Neuronal stem cell (in vitro differentiated cells): ENCODE results near the gene PHF12.

ENCODE experiments used
- DNase-seq: peaks from one replicate; pipeline ENCODE4 v3.0.0-alpha.2; 2013; ENCODE audit warnings: low spot score
- H2AFZ ChIP-seq: one replicate; pipeline ENCODE4 v1.6.1; 2013; ENCODE audit warnings: mild to moderate bottlenecking, low read length, inconsistent platforms
- H2AK5ac ChIP-seq: 2 replicates; pipeline ENCODE4 v1.6.1; 2013; ENCODE audit warnings: low read depth, mild to moderate bottlenecking, inconsistent platforms, low read length, moderate library complexity, mixed read lengths
- H2BK120ac ChIP-seq: 2 replicates; pipeline ENCODE4 v1.6.1; 2013; ENCODE audit warnings: low read depth, mild to moderate bottlenecking, inconsistent platforms, low read length, moderate library complexity, mixed read lengths
- H2BK12ac ChIP-seq: one replicate; pipeline ENCODE4 v1.6.1; 2013; ENCODE audit warnings: low read length, inconsistent platforms
- H2BK15ac ChIP-seq: 2 replicates; pipeline ENCODE4 v1.6.1; 2013; ENCODE audit warnings: mild to moderate bottlenecking, low read length, inconsistent platforms, mixed read lengths
- H2BK5ac ChIP-seq: one replicate; pipeline ENCODE4 v1.6.1; 2013; ENCODE audit warnings: inconsistent platforms, mild to moderate bottlenecking, low read length, moderate library complexity
- H3K14ac ChIP-seq: one replicate; pipeline ENCODE4 v1.6.1; 2013; ENCODE audit warnings: low read length, inconsistent platforms
- H3K18ac ChIP-seq: 2 replicates; pipeline ENCODE4 v1.6.1; 2013; ENCODE audit warnings: low read length, inconsistent platforms
- H3K23ac ChIP-seq: 2 replicates; pipeline ENCODE4 v1.6.1; 2013; ENCODE audit warnings: low read depth, mild to moderate bottlenecking, mixed read lengths, low read length, inconsistent platforms; ENCODE audit not compliant: poor library complexity
- H3K27ac ChIP-seq: replicated peaks from 3 replicates; pipeline ENCODE4 v1.5.1; 2013; ENCODE audit warnings: low read length, inconsistent platforms
- H3K27me3 ChIP-seq, 3 experiments: 2 replicates each; pipeline ENCODE4 v1.6.1; 2013; ENCODE audit warnings: low read length in 3 of 3, mild to moderate bottlenecking in 2 of 3, inconsistent platforms in 1 of 3, low read depth in 1 of 3, mixed read lengths in 1 of 3, moderate library complexity in 1 of 3; ENCODE audit not compliant: control insufficient read depth in 3 of 3, insufficient read depth in 3 of 3
- H3K36me3 ChIP-seq, 2 donors: replicated peaks in 1 of 2; 2 replicates each; pipeline ENCODE4 v1.6.1; 2013; ENCODE audit warnings: low read length in 2 of 2; ENCODE audit not compliant: control insufficient read depth in 2 of 2, insufficient read depth in 2 of 2
- H3K4ac ChIP-seq: 2 replicates; pipeline ENCODE4 v1.6.1; 2013; ENCODE audit warnings: inconsistent platforms, mild to moderate bottlenecking, low read length, moderate library complexity
- H3K4me1 ChIP-seq, 2 donors: 1 replicate in 1 of 2; 2 replicates in 1 of 2; pipeline ENCODE4 v1.6.1; 2013; ENCODE audit warnings: low read length in 2 of 2, low read depth in 1 of 2; ENCODE audit not compliant: control insufficient read depth in 2 of 2, insufficient read depth in 1 of 2
- H3K4me2 ChIP-seq: one replicate; pipeline ENCODE4 v1.6.1; 2013; ENCODE audit warnings: mild to moderate bottlenecking, low read length, inconsistent platforms; ENCODE audit not compliant: insufficient read depth, poor library complexity, severe bottlenecking
- H3K4me3 ChIP-seq, 2 donors: 2 replicates each; pipeline ENCODE4 v1.5.1; 2013; ENCODE audit warnings: low read length in 2 of 2, mild to moderate bottlenecking in 2 of 2, inconsistent platforms in 1 of 2, moderate library complexity in 1 of 2
- H3K79me1 ChIP-seq: one replicate; pipeline ENCODE4 v1.6.1; 2013; ENCODE audit warnings: low read depth, mild to moderate bottlenecking, inconsistent platforms, low read length, moderate library complexity
- H3K9ac ChIP-seq: one replicate; pipeline ENCODE4 v1.6.1; 2013; ENCODE audit warnings: mild to moderate bottlenecking, low read depth, low read length, inconsistent platforms; ENCODE audit not compliant: poor library complexity
- H3K9me3 ChIP-seq, 2 donors: replicated peaks in 1 of 2; 2 replicates each; pipeline versions ENCODE3 to v1.6.1; 2013; ENCODE audit warnings: low read length in 2 of 2, mild to moderate bottlenecking in 2 of 2, inconsistent platforms in 1 of 2, low read depth in 1 of 2, mixed read lengths in 1 of 2, moderate library complexity in 1 of 2; ENCODE audit not compliant: control insufficient read depth in 2 of 2, insufficient read depth in 1 of 2
- H4K8ac ChIP-seq: one replicate; pipeline ENCODE4 v1.6.1; 2013; ENCODE audit warnings: low read depth, mild to moderate bottlenecking, inconsistent platforms, low read length, moderate library complexity
- H4K91ac ChIP-seq: one replicate; pipeline ENCODE4 v1.6.1; 2013; ENCODE audit warnings: low read length, low read depth, mild to moderate bottlenecking, inconsistent platforms; ENCODE audit not compliant: poor library complexity
- WGBS, 2 donors: extraction: QIAGEN DNeasy Blood & Tissue Kit; methylation state at CpG; one replicate each; pipeline ENCODE4 v1.1.7; 2013; ENCODE audit warnings: missing lambda C conversion rate in 2 of 2, mixed read lengths in 1 of 2; ENCODE audit not compliant: insufficient read length in 2 of 2, insufficient replicate concordance in 1 of 2; ENCODE audit errors: extremely low coverage in 2 of 2; 5-methylcytosine and 5-hydroxymethylcytosine counted together

Gene PHF12

GRCh38 chr17:28948873-28949184 lies 2.5 kb downstream of the PHF12 start:
- Histone ChIP-seq H2BK15ac (no peak overlapping the region), H3K4me3 (peak overlapping the region; percentile 89 to 96), H2AK5ac (no peak overlapping the region), H3K79me1 (peaks cover 8% of the 10 kb centered on the region), H4K91ac (no peak overlapping the region), H3K27ac (peak overlapping the region; percentile 86), H4K8ac (no peak overlapping the region), H3K36me3 (peaks cover 0 to 46% of the 10 kb centered on the region in 2 donors), H3K4ac (no peak overlapping the region), H3K18ac (peak overlapping the region; percentile 81), H3K4me1 (peaks cover 4 to 10% of the 10 kb centered on the region in 2 donors), H2BK5ac (peak overlapping the region; percentile 79), H3K27me3 (no peaks in the 10 kb centered on the region), H3K9me3 (no peaks in the 10 kb centered on the region), H2AFZ (peak overlapping the region; percentile 65), H2BK120ac (no peak overlapping the region), H3K23ac (no peak overlapping the region), H2BK12ac (no peak overlapping the region), H3K4me2 (peak overlapping the region; percentile 91), H3K14ac (no peak overlapping the region), H3K9ac (peak overlapping the region; percentile 85)
- no CpG with 5 or more reads among the region's 15 CpGs for WGBS, 2 donors
- peak; percentile 58 for DNase-seq

GRCh38 chr17:28948342-28948741 lies 3.0 kb downstream of the PHF12 start:
- no peak overlapping the region for H2BK5ac ChIP-seq
- no peak overlapping the region for H2AFZ ChIP-seq
- H3K4ac ChIP-seq: no peak overlapping the region
- no peak overlapping the region for H4K91ac ChIP-seq
- H3K9me3 ChIP-seq: peaks cover 0 to 4% of the 10 kb centered on the region in 2 donors
- H3K23ac ChIP-seq: no peak overlapping the region
- H3K27me3 ChIP-seq: no peaks in the 10 kb centered on the region
- H3K4me1 ChIP-seq: peaks cover 4 to 10% of the 10 kb centered on the region in 2 donors
- H3K18ac ChIP-seq: no peak overlapping the region
- peaks cover 0 to 51% of the 10 kb centered on the region in 2 donors for H3K36me3 ChIP-seq
- no peak overlapping the region for H2BK15ac ChIP-seq
- no peak overlapping the region for H3K14ac ChIP-seq
- H3K4me2 ChIP-seq: peak overlapping the region; percentile 91
- peaks cover 8% of the 10 kb centered on the region for H3K79me1 ChIP-seq
- peak overlapping the region; percentile 86 for H3K27ac ChIP-seq
- H2BK120ac ChIP-seq: no peak overlapping the region
- no CpG with 5 or more reads among the region's 4 CpGs for WGBS, 2 donors
- H4K8ac ChIP-seq: no peak overlapping the region
- no peak for DNase-seq
- no peak overlapping the region for H2AK5ac ChIP-seq
- no peak overlapping the region for H3K9ac ChIP-seq
- peak overlapping the region; percentile 89 to 96 for H3K4me3 ChIP-seq
- H2BK12ac ChIP-seq: no peak overlapping the region

- no peak overlapping the region for H2BK120ac ChIP-seq
- H3K4me3 ChIP-seq: no peak overlapping the region
- H3K9me3 ChIP-seq: peaks cover 0 to 4% of the 10 kb centered on the region in 2 donors
- no peak overlapping the region for H3K4ac ChIP-seq
- peaks cover 0 to 58% of the 10 kb centered on the region in 2 donors for H3K36me3 ChIP-seq
- H3K4me2 ChIP-seq: no peak overlapping the region
- H3K9ac ChIP-seq: no peak overlapping the region
- H3K18ac ChIP-seq: no peak overlapping the region
- no peak overlapping the region for H4K8ac ChIP-seq
- no peak overlapping the region for H2BK12ac ChIP-seq
- no peak overlapping the region for H2BK5ac ChIP-seq
- no peak overlapping the region for H2AK5ac ChIP-seq
- H2AFZ ChIP-seq: no peak overlapping the region
- no peak overlapping the region for H4K91ac ChIP-seq
- H3K27me3 ChIP-seq: no peaks in the 10 kb centered on the region
- no peak overlapping the region for H3K23ac ChIP-seq
- H3K79me1 ChIP-seq: peaks cover 6% of the 10 kb centered on the region
- peaks cover 2 to 8% of the 10 kb centered on the region in 2 donors for H3K4me1 ChIP-seq
- no peak for DNase-seq
- WGBS, 2 donors: no CpG with 5 or more reads among the region's 3 CpGs
- no peak overlapping the region for H3K14ac ChIP-seq
- no peak overlapping the region for H2BK15ac ChIP-seq
- no peak overlapping the region for H3K27ac ChIP-seq
These were observed 3.7 kb downstream of the PHF12 start for GRCh38 chr17:28947639-28948038.

- no peak overlapping the region for H2AK5ac ChIP-seq
- H2BK12ac ChIP-seq: no peak overlapping the region
- no peak overlapping the region for H3K4me2 ChIP-seq
- no peak overlapping the region for H3K14ac ChIP-seq
- no peak overlapping the region for H3K9ac ChIP-seq
- H2AFZ ChIP-seq: no peak overlapping the region
- no peak for DNase-seq
- no peak overlapping the region for H3K4ac ChIP-seq
- H3K4me3 ChIP-seq: no peak overlapping the region
- H3K79me1 ChIP-seq: peaks cover 6% of the 10 kb centered on the region
- peaks cover 0 to 10% of the 10 kb centered on the region in 2 donors for H3K4me1 ChIP-seq
- no CpG with 5 or more reads among the region's 4 CpGs for WGBS, 2 donors
- H3K36me3 ChIP-seq: peaks cover 0 to 65% of the 10 kb centered on the region in 2 donors
- no peak overlapping the region for H2BK15ac ChIP-seq
- peaks cover 0 to 4% of the 10 kb centered on the region in 2 donors for H3K9me3 ChIP-seq
- no peak overlapping the region for H2BK120ac ChIP-seq
- H3K18ac ChIP-seq: no peak overlapping the region
- no peaks in the 10 kb centered on the region for H3K27me3 ChIP-seq
- no peak overlapping the region for H4K8ac ChIP-seq
- H3K23ac ChIP-seq: no peak overlapping the region
- no peak overlapping the region for H2BK5ac ChIP-seq
- no peak overlapping the region for H3K27ac ChIP-seq
- H4K91ac ChIP-seq: no peak overlapping the region
These were observed 5.1 kb downstream of the PHF12 start for GRCh38 chr17:28946239-28946638.
